ENCODE data around the gene CLRN3. TPM values are rescaled to one million over a fixed set of nuclear protein-coding genes. Genes with fewer than 3 reads are reported as not detected.

The CLRN3 gene
- total RNA-seq, 1 experiment from 2014 or later: not detected

DNA sequence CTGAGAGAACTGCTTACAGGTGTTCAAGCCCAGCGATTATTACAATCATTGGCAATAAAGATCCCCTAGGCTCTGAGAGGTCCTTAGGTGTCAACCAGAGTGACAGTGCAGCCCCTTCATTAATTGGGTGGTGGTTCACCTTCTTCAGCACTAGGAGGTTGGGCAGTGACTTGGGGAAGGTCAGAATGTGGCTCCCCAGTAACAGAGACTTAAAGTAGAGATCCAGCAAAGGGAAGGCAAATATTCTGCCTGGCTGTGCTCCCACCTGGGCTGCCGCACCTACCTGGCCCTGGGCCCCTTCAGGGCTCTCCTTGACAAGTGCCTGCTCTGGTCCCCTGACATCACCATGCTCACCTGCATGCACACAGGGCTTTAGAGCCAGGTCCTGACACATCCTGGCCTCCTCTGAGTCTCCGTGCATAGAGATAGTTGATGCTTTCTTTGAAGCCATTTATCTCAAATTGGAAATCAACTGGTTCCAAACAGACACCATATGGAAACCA lies 1.9 kb downstream of the CLRN3 start:
- intact Hi-C loops (cut with micrococcal nuclease): no loop called here
- H3K27ac Mint-ChIP-seq (ENCODE audit: low read depth, unreplicated experiment): no peak overlapping the region

GRCh38 chr10:127890216-127890615 lies 2.5 kb downstream of the CLRN3 start:
- ChIA-PET CTCF (interaction anchor here (4.3 kb wide), 1 partner anchor 121 kb away, joined by 23 read pairs; no protein-coding TSS in a partner anchor), POLR2A (no interaction called here)
- TF ChIP-seq, protein P1, sequence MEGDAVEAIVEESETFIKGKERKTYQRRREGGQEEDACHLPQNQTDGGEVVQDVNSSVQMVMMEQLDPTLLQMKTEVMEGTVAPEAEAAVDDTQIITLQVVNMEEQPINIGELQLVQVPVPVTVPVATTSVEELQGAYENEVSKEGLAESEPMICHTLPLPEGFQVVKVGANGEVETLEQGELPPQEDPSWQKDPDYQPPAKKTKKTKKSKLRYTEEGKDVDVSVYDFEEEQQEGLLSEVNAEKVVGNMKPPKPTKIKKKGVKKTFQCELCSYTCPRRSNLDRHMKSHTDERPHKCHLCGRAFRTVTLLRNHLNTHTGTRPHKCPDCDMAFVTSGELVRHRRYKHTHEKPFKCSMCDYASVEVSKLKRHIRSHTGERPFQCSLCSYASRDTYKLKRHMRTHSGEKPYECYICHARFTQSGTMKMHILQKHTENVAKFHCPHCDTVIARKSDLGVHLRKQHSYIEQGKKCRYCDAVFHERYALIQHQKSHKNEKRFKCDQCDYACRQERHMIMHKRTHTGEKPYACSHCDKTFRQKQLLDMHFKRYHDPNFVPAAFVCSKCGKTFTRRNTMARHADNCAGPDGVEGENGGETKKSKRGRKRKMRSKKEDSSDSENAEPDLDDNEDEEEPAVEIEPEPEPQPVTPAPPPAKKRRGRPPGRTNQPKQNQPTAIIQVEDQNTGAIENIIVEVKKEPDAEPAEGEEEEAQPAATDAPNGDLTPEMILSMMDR (IDR thresholded peaks at IDR 0.05; ENCODE audit: unreplicated experiment): no peak
- intact Hi-C loops (cut with micrococcal nuclease): no loop called here
- Mint-ChIP-seq H3K27me3 (ENCODE audit: insufficient read depth, unreplicated experiment) (no peaks in the 10 kb centered on the region), H3K36me3 (ENCODE audit: insufficient read depth, unreplicated experiment) (no peaks in the 10 kb centered on the region), H3K4me1 (ENCODE audit: insufficient read depth, unreplicated experiment) (peaks cover 15% of the 10 kb centered on the region), H3K4me3 (ENCODE audit: unreplicated experiment) (no peak overlapping the region), H3K27ac (ENCODE audit: low read depth, unreplicated experiment) (peak overlapping the region; percentile 89), H3K9me3 (ENCODE audit: unreplicated experiment) (no peaks in the 10 kb centered on the region)
- BruUV-seq (replicated peaks): no TSS peak
- DNase-seq (ENCODE audit: unreplicated experiment): no peak

More for the DNA sequence above, 1.9 kb downstream of the CLRN3 start:
- POLR2A ChIA-PET: interaction anchor here (1.2 kb wide), 1 partner anchor 172 kb away, joined by 3 read pairs; no protein-coding TSS in a partner anchor
- H3K9me3 Mint-ChIP-seq (ENCODE audit: unreplicated experiment): no peaks in the 10 kb centered on the region
- H3K4me3 Mint-ChIP-seq (ENCODE audit: unreplicated experiment): no peak overlapping the region
- no TSS peak for BruUV-seq (replicated peaks)
- DNase-seq (ENCODE audit: unreplicated experiment): no peak
- TF ChIP-seq, protein P1 (IDR thresholded peaks at IDR 0.05; ENCODE audit: unreplicated experiment): no peak
- H3K36me3 Mint-ChIP-seq (ENCODE audit: insufficient read depth, unreplicated experiment): no peaks in the 10 kb centered on the region
- H3K4me1 Mint-ChIP-seq (ENCODE audit: insufficient read depth, unreplicated experiment): peaks cover 15% of the 10 kb centered on the region
- H3K27me3 Mint-ChIP-seq (ENCODE audit: insufficient read depth, unreplicated experiment): no peaks in the 10 kb centered on the region
- CTCF ChIA-PET: interaction anchor here (4.3 kb wide), 1 partner anchor 120 kb away, joined by 23 read pairs; no protein-coding TSS in a partner anchor

GRCh38 chr10:127889605-127890195 lies 3.0 kb downstream of the CLRN3 start:
- intact Hi-C loops (cut with micrococcal nuclease): no loop called here
- Mint-ChIP-seq H3K4me3 (ENCODE audit: unreplicated experiment) (no peak overlapping the region), H3K4me1 (ENCODE audit: insufficient read depth, unreplicated experiment) (peaks cover 15% of the 10 kb centered on the region), H3K27me3 (ENCODE audit: insufficient read depth, unreplicated experiment) (no peaks in the 10 kb centered on the region), H3K36me3 (ENCODE audit: insufficient read depth, unreplicated experiment) (no peaks in the 10 kb centered on the region), H3K9me3 (ENCODE audit: unreplicated experiment) (no peaks in the 10 kb centered on the region), H3K27ac (ENCODE audit: low read depth, unreplicated experiment) (peak overlapping the region; percentile 89)
- DNase-seq (ENCODE audit: unreplicated experiment): peak; percentile 72
- TF ChIP-seq, protein P1 (IDR thresholded peaks at IDR 0.05; ENCODE audit: unreplicated experiment): no peak
- BruUV-seq (replicated peaks): no TSS peak
- ChIA-PET POLR2A (interaction anchor here (0.6 kb wide), 1 partner anchor 42 kb away, joined by 3 read pairs; no protein-coding TSS in a partner anchor), CTCF (interaction anchor here (1.2 to 4.3 kb wide), 3 partner anchors 10 to 122 kb away, joined by 4 to 23 read pairs (median 5); no protein-coding TSS in a partner anchor)

DNA sequence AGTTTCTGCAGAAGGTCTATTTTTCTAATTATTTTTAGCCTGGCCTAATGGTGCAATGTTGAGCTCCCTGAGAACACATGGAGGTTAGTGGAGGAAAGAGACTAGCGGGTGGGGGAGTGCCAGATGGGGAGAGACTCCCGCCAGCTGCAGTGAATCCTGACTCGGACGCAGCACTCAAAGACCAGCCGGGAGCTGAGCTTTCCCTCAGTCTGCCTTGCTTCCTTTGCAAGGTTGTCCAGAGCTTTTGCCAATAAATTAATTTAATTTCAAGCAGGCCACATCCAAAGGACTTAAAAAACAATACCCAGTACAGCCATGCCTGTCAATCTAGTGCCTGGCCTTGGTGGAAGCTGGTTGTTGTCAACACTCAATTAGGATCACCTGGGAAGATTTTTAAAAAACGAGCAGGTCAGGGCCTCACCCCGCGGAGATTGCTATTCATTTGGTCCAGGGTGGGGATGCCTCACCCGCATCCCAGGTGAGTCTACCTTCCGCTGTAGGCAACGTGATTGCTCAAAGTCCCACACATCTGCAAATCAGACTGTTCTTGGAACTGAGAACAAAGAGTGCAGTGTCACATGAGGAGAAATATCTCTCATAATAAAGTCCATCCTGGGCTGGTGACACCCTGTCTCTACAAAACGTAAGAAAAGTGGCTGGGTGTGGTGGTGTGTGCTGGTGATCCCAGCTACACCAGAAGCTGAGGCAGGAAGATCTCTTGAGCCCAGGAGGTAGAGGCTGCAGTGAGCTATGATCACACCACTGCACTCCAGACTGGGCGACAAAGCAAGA lies 4.0 kb downstream of the CLRN3 start:
- no peak overlapping the region for H3K4me3 Mint-ChIP-seq (ENCODE audit: unreplicated experiment)

More for the DNA sequence above, 4.0 kb downstream of the CLRN3 start:
- intact Hi-C loops (cut with micrococcal nuclease): no loop called here
- ChIA-PET CTCF (interaction anchor here (0.7 to 4.3 kb wide), 6 partner anchors 9 to 188 kb away, joined by 3 to 23 read pairs (median 4); no protein-coding TSS in a partner anchor), POLR2A (interaction anchor here (0.9 kb wide), 1 partner anchor 125 kb away, joined by 3 read pairs; no protein-coding TSS in a partner anchor)
- TF ChIP-seq, protein P1 (IDR thresholded peaks at IDR 0.05; ENCODE audit: unreplicated experiment): no peak
- H3K4me1 Mint-ChIP-seq (ENCODE audit: insufficient read depth, unreplicated experiment): peaks cover 15% of the 10 kb centered on the region
- H3K9me3 Mint-ChIP-seq (ENCODE audit: unreplicated experiment): no peaks in the 10 kb centered on the region
- H3K36me3 Mint-ChIP-seq (ENCODE audit: insufficient read depth, unreplicated experiment): no peaks in the 10 kb centered on the region
- BruUV-seq (replicated peaks): no TSS peak
- H3K27ac Mint-ChIP-seq (ENCODE audit: low read depth, unreplicated experiment): peak overlapping the region; percentile 89
- no peak for DNase-seq (ENCODE audit: unreplicated experiment)
- no peaks in the 10 kb centered on the region for H3K27me3 Mint-ChIP-seq (ENCODE audit: insufficient read depth, unreplicated experiment)
